WTC11 (cell line): ENCODE results near the gene ETFB.

Experiments used
- ATF2 ChIP-seq: sonication (generic); formaldehyde crosslinking; IDR thresholded peaks from 2 replicates; pipeline ENCODE4 v1.8.1; 2022; ENCODE audit warnings: low read depth, missing genetic modification reagents, borderline replicate concordance
- CREB1 ChIP-seq: sonication (generic); formaldehyde crosslinking; IDR thresholded peaks from 2 replicates; pipeline ENCODE4 v1.8.0; 2023; ENCODE audit warnings: mild to moderate bottlenecking, missing genetic modification reagents
- CTCF ChIP-seq: fragments of 200-600 bp; IDR thresholded peaks from 2 replicates; pipeline ENCODE4 v1.8.0; 2022; ENCODE audit warnings: antibody characterized with exemption
- E2F1 ChIP-seq: sonication (generic); formaldehyde crosslinking; IDR thresholded peaks from 2 replicates; pipeline ENCODE4 v1.8.0; 2022; ENCODE audit warnings: mild to moderate bottlenecking, missing genetic modification reagents
- E2F4 ChIP-seq: sonication (generic); formaldehyde crosslinking; IDR thresholded peaks from 2 replicates; pipeline ENCODE4 v1.8.1; 2022; ENCODE audit warnings: low read depth, mild to moderate bottlenecking, moderate library complexity, missing genetic modification reagents, borderline replicate concordance
- HMGXB4 ChIP-seq: sonication (generic); formaldehyde crosslinking; IDR thresholded peaks from 2 replicates; pipeline ENCODE4 v1.8.1; 2023; ENCODE audit warnings: mild to moderate bottlenecking, moderate library complexity, missing genetic modification reagents
- MLX ChIP-seq: sonication (generic); formaldehyde crosslinking; IDR thresholded peaks from 2 replicates; pipeline ENCODE4 v1.8.1; 2023; ENCODE audit warnings: mild to moderate bottlenecking, missing genetic modification reagents, moderate library complexity
- MXD4 ChIP-seq: fragments of 250-450 bp; sonication (Bioruptor Pico); IDR thresholded peaks from 2 replicates; pipeline ENCODE4 v1.8.0; 2021; ENCODE audit warnings: mild to moderate bottlenecking, moderate library complexity, borderline replicate concordance
- NR2C2 ChIP-seq: sonication (generic); formaldehyde crosslinking; IDR thresholded peaks from 2 replicates; pipeline ENCODE4 v1.8.0; 2022; ENCODE audit warnings: mild to moderate bottlenecking, missing genetic modification reagents
- ZNF396 ChIP-seq: fragments of 250-450 bp; sonication (Bioruptor Pico); IDR thresholded peaks from 2 replicates; pipeline ENCODE4 v1.8.0; 2021; ENCODE audit warnings: mild to moderate bottlenecking, moderate library complexity, borderline replicate concordance

GRCh38 chr19:51339687-51340656 lies 26.2 kb downstream of the ETFB start:
- TF ChIP-seq E2F4 (CRISPR knock-in tag) (peak; percentile 69; the same call in 1 of the 2 replicates), ZNF396 (no peak), ATF2 (CRISPR knock-in tag) (no peak), CTCF (no peak), CREB1 (CRISPR knock-in tag) (no peak), MXD4 (CRISPR knock-in tag) (no peak), E2F1 (CRISPR knock-in tag) (no peak), HMGXB4 (CRISPR knock-in tag) (no peak), MLX (no peak), NR2C2 (CRISPR knock-in tag) (no peak)
